CD4-positive, alpha-beta T cell treated with Interleukin-17A for 4 hours (primary cell): ENCODE results near the gene MORC3.

Experiments
- DNase-seq: peaks from one replicate; pipeline ENCODE4 v3.0.0-alpha.2; 2020; ENCODE audit warnings: mixed read lengths

MORC3 gene

GRCh38 chr21:36425286-36425685, 105.3 kb downstream of the MORC3 start:
- no peak for DNase-seq
